CD4-positive, alpha-beta T cell treated with Interleukin-10 for 1 hour (primary cell): Measurements from ENCODE around the gene PLA2R1.

Experiments used
- DNase-seq: peaks from one replicate; pipeline ENCODE4 v3.0.0-alpha.2; 2020

Gene PLA2R1

GRCh38 chr2:159891917-159892730 lies 170.3 kb downstream of the PLA2R1 start:
- no peak for DNase-seq

DNA sequence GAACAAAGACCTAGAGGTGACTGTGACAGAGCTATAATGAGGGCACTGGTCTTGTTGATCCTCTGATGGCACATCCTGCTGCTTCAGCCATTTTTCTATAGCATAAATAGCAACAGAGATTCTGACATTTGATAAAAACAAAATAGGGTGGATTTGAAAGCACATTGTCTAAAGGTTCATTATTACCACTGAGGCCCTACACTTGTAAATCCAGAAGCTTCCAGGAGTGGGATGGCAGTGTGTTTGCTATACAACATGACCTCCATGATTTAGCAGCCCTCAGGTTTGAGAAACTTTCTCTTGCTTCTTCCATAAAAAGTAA lies 171.2 kb downstream of the PLA2R1 start:
- DNase-seq = no peak

DNA sequence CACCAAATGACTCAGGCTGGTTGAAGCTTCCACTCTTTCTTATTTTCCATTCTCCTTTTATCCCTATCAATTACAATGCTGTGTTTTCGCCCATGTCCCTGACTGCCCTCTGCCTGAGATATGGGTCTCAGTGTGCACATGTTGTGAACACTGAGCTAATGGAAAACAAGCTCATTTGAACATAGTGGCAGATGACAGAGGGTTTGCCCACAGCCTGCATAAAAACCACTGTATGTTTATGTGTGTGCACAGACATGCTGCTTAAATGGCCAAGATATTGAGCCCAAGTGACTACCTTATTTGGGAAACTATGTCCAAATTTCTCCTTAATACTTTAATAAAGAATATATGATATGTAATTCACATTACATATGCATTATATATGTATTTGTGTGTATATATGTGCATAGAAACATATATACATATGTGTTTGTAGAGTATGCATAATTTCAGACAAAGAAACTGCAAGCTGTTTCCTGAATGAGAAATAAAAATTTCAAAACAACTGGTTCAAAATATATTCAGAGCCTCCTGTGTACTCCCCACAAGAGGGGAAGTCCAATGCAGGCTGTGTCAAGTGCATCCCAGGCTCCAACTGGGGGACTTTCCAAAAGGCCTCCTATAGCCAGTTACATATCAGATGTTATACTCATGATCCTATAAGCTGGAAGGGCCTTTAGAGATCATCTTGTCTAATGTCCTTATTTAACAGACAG lies 171.7 kb downstream of the PLA2R1 start:
- DNase-seq = no peak

DNA sequence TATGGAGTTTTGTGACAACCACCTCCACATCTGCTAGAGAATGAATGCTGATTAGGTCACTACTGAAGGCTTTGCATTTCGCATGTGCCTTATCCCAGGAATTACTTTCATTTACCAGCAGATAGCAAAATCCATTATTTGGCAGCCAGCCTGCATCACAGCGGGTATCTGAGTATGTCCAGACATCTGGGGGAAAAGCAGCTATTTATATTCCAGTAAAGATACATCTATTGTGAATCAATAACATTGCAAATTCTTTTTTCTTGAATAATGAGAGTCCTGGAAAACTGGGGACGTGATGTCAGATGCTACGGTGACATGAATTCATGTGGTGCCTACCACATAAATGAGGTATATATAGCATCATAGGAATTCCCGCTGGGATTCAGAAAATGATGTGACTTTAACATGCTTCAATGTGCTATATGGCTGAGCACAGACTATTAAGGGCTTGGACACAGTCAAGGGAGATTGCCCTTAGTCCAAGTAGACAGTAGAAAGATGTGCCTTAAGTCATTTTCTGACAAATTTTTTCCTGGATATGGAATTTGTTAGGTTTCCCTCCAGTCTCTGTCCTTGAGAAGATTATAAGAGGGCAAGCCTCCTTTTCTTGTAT lies 180.2 kb downstream of the PLA2R1 start:
- DNase-seq = no peak
